GM19463 (cell line): ENCODE measurements around the gene SLC25A47.
A peak's percentile ranks its signal among the peaks of the same experiment; 100 is the strongest.

Experiments used
- ATAC-seq: cut with Tn5 transposase; IDR thresholded peaks from one replicate; pipeline ENCODE4 v1.9.1; 2021; ENCODE audit warnings: mild to moderate bottlenecking, moderate library complexity; ENCODE audit not compliant: unreplicated experiment

The SLC25A47 gene

DNA sequence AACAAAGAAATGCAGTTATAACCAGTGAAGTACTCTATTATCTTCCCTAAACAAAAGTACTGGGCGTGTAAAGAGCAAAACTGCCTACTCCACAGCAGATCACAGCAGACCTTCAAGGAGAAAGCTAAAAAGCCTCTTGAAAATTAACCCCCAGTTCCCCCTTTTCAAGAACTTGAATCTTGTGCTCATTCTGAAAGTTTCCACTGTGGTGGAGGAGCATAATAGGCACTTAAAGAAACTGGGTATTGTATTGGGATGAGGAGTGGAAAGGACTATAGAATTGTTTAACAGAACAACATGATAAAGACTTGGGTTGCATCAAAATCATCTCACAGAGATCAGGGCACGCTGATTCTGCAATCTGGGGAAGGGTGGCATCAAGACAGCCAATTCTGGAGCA lies 51.1 kb downstream of the SLC25A47 start:
- no peak for ATAC-seq

DNA sequence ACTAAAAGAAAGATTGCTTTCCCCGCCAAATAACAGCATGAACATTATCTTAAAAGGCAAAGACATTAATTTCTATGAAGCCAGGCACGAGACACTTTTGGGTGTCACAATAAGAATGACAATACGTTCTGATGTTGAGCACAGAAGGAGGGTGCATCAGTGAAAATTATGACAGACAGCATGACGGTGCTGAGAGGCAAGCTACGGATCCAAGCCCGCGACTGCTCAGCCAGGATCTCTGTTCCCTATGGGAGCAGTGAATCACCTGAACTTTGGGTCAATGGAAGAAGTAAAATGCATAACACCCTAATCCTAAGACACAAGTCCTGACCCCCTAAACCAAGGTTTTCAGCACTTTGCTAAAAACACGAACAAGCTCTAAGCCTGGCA lies 51.7 kb downstream of the SLC25A47 start:
- no peak for ATAC-seq

DNA sequence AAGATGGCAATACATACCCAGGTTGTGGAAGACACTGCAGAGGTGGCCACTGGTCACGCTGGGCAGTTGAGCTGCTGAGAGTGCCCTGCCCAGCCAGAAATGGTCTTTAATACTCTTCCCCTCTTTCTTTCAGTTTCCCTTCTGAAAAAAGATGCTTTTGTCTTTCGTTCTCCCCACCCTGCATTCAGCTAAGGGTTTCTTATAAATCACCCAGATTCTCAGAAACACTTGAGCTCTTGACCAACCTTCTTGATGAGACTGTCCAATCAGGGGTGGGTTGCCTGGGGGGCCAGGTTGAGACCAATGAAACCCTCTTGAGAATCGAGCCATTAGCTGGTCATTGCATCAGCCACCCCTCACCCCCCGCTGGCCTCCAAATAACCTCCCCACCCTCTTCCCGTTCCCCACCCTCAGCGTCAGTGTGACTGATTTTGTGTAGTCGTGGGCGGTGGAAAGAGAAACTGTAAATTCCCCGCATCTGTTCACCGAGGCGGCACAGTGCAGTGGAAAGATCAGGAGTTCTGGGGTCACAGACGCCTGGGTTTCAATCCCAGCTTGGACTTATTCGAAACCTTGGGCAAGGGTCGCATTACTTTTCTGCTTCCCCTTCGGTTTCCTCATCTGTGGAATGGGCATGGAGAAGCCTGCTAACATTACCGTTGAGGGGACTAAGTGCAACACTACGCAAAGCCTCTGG lies 52.3 kb downstream of the SLC25A47 start:
- ATAC-seq, result peak; percentile 40

DNA sequence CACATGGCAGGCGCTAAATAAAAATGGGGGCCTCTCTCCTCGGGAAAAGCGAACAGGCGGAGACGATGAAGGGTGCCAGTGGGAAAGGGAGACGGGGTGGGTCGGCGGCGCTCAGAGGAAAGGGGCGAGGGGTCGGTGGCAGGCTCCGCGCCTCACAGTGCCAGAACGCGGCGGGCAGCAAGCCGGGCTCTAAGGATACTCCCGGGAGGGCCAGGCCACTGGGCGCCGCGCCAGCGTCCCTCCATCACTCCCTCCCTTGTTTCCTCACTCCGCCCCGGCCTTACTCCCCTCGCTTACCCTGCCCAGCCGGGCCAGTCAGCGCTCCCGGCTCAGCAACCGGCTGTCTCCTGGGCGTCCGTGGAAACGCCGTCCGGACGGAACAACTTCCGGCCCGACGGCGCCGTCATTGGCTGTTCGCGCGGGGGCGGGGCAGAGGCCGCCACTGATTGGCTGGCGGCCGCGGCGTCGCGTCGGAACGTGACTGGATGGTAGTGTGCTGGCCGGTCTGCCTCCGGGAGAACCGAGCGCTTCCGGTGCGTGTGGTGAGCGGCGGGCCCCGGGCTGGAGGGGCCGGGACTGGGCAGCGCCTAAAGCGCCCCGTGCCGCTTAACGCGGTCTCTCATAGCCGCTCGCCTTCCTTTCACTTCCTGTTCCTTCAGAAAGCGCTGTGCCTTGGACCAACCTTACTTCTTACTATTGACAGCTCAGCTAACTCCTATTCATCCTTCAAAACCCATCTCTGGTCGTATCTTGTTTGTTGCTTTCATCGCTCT lies 53.0 kb downstream of the SLC25A47 start, which contains the start of gene WDR25:
Gene WDR25, plus strand, starts transcription at position 523 of the 773 bp plus-strand sequence.
- ATAC-seq, result peak; percentile 74

DNA sequence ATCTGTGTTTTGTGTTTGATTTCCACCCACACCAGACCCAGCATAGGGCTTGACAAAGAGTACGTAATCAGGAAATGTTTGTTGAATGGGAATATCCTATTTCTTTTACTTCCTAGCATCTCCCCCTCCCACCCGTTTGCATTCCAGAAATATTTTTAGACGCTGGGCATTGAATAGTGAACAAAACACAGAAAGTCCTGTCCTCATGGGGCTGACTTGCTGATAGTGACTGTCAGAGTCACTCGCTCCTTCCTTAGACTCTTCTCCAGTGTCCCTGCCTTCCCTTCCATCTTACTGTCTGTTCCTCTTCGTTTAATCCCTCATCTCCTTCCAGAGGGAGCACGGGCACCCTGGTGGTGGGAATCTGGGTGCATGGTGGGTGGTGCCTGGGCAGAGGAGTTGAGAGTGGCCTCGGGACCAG lies 53.6 kb downstream of the SLC25A47 start:
- ATAC-seq, result no peak
